ENCODE results near the gene PLD4.

Gene PLD4

DNA sequence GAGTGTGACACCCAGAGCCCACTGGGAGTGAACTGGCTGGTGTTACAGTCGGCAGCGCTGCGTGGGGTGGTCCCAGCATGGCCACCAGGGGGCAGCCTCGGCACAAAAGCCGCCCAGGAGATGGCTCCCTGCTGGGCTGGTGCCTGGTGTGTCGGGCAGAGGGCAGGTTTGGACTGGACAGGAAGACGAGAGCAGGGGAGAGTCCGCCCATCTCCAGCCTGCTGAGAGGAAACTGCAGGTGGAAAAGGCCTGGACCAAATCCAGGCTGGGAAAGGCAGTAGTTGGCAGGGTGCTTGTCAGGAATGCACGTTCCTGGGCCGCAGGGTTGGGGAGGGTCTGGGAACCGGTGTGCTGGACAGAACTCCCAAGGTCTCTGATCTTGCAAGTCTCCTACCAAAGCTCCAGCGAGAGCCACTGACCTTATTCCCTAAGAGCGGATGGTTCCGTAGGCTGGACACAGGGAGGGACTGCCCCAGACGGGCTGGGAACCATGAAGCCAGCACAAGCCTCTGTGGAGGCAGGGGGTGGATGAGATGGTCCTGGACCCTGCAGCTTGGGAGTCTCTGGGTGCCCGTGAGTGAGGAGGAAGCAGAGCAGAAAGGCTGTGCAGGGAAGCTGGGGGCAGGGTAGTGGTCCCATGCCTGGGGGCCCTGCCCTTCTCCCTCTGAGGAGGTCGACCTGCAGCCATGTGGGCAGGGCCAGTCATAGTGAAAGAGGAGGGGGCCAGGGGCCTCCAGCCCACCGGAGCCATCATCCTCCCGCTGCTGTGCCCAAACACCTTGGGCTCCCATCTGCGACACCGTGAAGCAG is 51.7 kb downstream of the PLD4 start:
- peak; percentile 48 for DNase-seq

DNA sequence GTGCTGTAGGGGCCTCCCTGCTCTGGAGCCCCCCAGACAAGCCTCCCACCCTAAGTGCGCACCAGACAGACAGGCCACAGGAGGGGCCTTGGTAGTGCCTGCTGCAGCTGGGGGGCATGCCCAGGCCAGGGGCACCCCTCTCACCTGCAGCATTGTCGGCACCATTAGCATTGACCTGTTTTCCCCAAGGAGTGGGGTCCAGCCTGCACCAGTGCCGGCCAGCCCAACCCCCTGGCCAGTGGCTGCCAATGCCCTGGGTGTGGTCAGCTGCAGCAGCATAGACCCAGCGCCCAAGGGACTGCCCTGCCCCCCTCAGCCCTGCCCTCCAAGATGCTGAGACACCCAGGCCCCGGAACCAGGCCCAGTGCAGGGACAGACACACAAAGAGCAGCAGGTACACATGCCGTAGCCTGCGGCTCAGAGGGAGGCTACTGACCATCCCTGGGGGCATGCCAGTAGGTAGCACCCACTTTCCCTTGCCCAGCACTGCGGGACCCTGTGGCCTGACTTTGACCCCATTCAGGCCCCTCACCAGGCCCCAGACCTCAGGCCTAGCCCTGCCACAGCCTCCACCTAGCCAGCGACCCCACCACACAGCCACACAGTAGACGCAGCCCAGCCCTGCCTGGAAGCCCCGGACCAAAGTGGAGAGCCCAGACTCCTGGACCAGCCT is 52.5 kb downstream of the PLD4 start:
- no peak for DNase-seq

DNA sequence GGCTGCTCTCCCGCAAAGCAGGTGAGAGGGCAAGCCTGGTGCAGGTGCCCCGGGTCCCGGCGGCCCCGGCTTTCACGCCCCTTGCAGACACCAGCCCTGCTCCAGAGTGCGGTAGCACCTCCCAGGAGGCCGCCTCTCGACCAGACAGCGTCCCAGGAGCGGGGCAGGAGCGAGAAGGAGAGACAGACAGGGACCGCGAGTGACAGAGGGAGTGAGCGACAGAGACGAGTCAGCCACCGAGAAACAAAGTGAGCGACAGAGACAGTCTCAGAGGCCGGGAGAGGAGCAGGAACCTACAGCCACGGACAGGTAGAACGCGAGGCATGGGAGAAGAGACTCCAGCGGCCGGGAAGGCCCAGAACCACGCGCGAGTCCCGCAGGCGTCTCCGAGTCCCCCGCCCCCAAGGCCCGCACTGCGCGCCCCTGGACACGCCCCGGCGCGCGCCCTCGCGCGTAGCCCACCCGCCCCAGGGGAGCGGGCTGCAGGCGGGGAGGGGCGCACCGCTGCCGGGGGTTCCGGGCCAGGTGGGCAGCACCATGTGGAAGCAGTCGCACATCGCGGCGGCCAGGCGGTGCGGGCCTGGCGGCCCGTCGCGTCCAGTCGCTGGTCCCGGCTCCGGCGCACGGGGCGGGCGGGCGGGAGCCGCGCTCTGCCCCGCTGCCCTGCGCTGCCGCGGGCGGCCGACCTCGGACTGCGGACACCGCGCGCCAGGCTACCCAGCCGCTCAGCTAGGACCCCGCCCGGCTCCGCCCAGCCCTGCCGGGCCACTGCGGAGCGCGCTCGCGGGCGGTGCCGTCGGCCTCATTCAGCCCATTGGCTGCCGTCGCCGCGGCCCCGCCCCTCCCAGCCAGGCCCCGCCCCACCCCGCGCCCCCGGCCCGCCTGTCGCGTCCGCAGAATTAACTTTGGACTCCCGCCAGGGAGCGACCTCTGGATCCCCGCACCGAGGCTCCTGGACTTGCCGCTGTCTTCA is 53.3 kb downstream of the PLD4 start, which contains the start of gene AHNAK2:
AHNAK2 (minus strand) TSS at position 694 of the 973 bp plus-strand sequence; CDS start at position 557, 137 bp downstream.
- peak; percentile 76 for DNase-seq

DNA sequence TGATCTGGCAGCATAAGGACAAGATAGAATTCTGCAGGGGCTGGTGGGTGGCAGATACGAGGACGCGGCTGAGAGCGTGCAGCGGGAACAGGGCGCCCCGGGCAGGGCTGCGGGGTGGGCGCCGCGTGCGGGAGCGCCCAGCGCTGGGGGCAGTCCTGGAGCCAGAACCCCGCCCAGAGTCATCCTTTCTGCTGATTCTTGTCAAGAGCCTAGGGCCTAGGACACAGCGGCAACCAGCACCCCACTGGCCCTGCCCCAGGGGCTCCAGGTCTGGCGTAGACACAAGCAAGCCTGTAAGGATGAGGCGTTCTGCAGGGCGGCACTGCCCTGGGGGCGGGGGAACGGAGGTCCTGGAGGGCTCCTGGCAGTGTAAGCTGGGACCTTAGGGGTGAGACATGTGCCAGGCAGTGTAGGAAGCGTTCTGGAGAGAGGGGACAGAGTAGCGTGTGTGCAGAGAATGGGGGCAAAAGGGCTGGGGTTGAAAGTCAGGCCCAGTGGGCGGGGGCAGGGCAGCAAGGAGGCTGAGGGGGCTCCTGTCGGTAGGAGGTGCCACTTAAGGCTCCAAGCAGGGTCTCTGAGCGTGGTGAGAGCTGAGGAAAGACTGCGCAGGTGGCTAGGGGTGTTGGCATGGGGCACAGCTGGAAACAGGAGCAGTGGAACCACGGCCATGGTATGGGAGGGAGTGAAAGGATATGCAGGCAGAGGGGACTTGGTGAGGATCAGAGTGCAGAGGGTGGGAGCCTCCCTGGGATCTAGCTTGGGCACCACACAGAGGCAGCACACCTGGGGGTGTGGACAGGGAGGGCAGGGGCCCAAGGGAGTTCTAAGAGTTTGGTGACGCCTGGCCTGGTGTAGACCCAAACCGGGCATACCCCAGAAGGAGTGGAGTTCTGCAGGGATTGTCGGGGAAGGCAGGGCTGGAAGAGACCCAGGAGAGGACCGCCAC is 54.3 kb downstream of the PLD4 start:
- DNase-seq: no peak

DNA sequence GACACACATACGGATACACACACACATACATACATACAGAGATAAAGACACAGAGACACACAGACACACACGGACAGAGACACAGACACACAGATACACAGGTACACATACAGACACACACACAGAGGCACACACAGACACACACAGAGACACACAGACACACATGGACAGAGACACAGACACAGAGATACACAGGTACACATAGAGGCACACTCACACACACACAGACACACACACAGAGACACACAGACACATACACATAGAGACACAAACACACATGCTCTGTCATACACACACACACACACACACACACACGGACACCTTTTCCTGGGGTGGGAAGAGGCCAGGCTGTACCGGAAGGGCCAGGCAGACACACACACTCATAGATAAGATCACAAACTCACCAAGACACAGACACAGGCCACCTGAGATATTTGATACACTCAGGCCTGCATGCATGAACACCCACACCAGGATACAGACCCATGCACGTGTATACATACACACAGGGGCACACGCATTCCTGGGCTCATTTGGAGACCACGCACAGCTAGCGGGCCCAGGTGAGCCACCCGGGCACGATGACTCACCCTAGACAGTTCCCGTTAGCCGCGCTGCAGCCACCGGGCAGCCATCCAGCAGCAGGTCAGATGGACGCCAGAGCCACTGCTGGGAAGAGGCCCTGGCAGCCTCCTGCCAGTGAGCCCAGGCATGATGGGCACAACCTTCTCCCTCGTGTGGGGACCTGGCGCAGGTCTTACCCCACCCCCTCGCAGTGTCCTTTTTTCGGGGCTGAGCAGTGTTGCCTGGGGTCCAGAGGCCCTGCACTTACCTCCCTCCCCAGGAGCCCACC is 55.3 kb downstream of the PLD4 start:
- no peak for DNase-seq

DNA sequence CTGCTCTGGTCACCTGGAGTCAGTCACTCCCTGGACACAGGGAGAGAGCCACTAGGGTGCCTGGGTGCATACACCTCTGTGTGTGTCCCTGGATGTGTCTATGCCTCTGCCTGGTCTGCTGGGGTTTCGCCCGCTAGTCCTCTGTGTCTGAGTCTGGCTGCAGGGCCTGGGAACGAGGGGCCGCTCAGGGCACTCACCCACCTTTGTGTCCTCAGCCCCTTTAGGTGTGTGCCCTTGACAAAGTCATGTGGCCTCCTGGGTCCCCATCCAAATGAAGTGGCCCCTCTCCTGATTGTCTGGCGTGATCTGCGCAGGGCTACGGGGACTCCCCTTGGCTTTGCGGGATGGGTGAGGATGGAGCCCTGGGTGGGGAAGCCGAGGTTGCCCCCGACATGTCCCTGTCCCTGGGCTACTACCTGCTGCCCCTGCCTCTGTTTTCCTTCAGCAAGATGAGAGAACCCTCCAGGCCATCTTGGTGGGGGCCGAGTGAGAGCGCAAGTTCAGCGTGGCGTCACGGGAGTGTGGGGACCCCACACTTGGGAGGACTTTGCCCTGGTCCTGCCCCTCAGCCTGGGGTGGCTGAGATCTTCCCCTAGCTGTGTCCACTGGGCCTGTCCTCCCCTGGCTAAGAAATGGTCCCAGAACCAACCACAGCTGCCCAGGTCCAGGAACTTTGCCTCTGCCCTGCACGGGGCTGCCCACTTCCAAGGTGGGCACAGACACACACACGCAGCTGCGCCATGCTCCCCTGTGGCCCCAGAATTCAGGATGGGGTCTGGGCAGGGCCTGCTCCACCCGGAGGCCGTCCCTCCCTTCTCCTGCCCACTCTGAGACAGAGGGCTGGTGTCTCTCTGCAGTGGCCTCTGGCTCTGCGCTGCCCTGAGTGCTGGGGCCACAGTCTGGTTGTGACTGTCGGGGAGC is 56.2 kb downstream of the PLD4 start:
- no peak for DNase-seq

DNA sequence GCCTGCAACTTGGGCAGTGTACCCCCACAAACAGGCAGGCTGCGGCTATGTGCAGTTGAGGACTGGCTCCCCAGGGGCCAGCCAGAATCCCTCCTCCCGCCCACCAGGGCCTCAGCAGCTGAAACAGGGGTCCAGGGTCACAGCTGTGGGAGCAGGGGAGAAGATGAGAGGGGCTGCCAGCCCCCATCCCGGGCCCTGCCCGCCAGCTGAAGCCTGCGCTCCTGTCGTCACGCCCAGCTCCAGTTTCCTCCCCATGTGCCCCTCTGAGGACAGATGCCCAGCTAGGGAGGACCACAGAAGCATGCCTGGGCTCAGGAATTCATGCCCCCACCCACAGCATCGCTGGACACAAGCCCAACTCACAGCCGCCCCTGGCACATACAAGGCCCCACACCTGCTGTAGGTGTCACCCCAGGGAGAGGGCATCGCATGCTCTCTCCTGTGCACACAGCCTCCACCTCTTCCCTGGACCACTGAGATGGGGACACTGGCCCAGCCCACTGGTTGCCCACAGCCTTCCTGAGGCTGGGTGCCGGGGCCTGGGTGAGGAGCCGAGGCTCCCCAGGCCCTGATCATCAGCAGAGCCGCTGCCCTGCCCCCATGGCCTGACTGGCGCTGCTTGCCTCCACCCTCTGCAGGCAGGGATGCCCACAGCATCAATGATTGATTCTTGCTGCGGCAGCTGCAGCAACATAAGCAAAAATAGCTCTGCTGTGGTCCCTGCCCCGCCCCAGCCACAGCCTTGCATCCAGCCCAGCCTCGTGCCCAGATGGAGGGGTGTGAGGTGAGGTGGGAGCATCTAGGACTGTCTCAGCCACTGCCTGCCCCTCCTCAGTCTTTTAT is 57.2 kb downstream of the PLD4 start:
- no peak for DNase-seq

DNA sequence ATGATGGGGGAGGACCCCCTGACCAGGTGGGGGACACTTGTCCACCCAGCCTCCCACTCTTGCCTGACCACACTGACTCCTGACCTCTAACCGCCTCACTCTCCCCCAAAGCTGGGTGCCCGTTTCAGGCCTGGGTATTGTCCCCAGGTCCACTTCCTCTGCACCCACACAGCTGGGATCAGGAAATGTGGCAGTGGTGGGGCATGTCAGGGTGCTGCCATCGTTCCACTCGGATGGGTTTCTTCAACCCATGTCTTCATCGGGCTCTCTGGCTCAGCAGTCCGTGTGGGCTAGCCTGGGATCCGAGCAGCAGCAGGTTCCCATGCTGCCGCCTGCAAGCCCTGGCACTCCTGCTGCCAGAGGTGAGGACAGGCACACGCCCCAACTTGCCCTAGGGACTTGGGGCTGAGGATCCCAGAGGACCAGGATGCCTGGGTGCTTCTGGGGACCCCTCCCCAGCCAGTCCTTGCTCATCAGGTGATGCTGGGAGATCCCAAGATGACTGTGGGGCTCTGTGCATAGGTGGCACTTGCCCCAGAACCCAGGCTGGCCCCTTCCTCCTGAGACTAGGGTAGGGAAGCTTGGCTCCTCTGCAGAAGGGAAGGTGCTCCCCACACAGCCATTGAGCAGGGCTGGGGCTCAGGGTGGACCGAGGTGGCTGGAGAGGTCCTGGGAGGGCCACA is 58.0 kb downstream of the PLD4 start:
- DNase-seq: no peak
